Measurements from ENCODE around the gene ATF7. TPM values are rescaled to one million over a fixed set of nuclear protein-coding genes. Genes with fewer than 3 reads are reported as not detected.
"Not testable (repeated sequence)": the region's sequence is repeated elsewhere in the genome, so short reads cannot be mapped to it uniquely, and the experiment has no call there.

ATF7 gene
- polyA plus RNA-seq, 1 donor, result 32.4 TPM

GRCh38 chr12:53484686-53485575 lies 141.3 kb downstream of the ATF7 start:
- Histone ChIP-seq H3K4me3 (ENCODE audit: low read length) (no peak overlapping the region), H3K9me3 (ENCODE audit: control insufficient read depth, low read depth, low read length) (peaks cover 2% of the 10 kb centered on the region), H3K27ac (ENCODE audit: low read length) (no peak overlapping the region), H3K4me1 (ENCODE audit: control insufficient read depth, insufficient read depth, low read length) (peaks cover 22% of the 10 kb centered on the region), H3K27me3 (ENCODE audit: control insufficient read depth, insufficient read depth, low read length) (no peaks in the 10 kb centered on the region), H3K36me3 (ENCODE audit: control insufficient read depth, insufficient read depth, low read length) (peaks cover 78% of the 10 kb centered on the region)
- no peak for DNase-seq
- no CpG with 5 or more reads among the region's 10 CpGs for WGBS (ENCODE audit: insufficient coverage, low lambda C conversion rate)

- peak overlapping the region; percentile 14 for H3K27ac ChIP-seq (ENCODE audit: low read length)
- H3K9me3 ChIP-seq (ENCODE audit: control insufficient read depth, low read depth, low read length), result peaks cover 2% of the 10 kb centered on the region
- H3K4me1 ChIP-seq (ENCODE audit: control insufficient read depth, insufficient read depth, low read length), result peaks cover 17% of the 10 kb centered on the region
- DNase-seq, result no peak
- no peaks in the 10 kb centered on the region for H3K27me3 ChIP-seq (ENCODE audit: control insufficient read depth, insufficient read depth, low read length)
- no peak overlapping the region for H3K4me3 ChIP-seq (ENCODE audit: low read length)
- WGBS (ENCODE audit: insufficient coverage, low lambda C conversion rate), result no CpG with 5 or more reads among the region's 4 CpGs
- peaks cover 85% of the 10 kb centered on the region for H3K36me3 ChIP-seq (ENCODE audit: control insufficient read depth, insufficient read depth, low read length)
Measured at GRCh38 chr12:53483979-53484377, 142.2 kb downstream of the ATF7 start.

GRCh38 chr12:53483225-53483978 lies 142.8 kb downstream of the ATF7 start:
- H3K9me3 ChIP-seq (ENCODE audit: control insufficient read depth, low read depth, low read length), result peaks cover 2% of the 10 kb centered on the region

GRCh38 chr12:53482626-53483168 lies 143.5 kb downstream of the ATF7 start:
- DNase-seq, result no peak
- peaks cover 93% of the 10 kb centered on the region for H3K36me3 ChIP-seq (ENCODE audit: control insufficient read depth, insufficient read depth, low read length)
- WGBS (ENCODE audit: insufficient coverage, low lambda C conversion rate), result no CpG with 5 or more reads among the region's 18 CpGs
- H3K27me3 ChIP-seq (ENCODE audit: control insufficient read depth, insufficient read depth, low read length), result no peaks in the 10 kb centered on the region
- peaks cover 17% of the 10 kb centered on the region for H3K4me1 ChIP-seq (ENCODE audit: control insufficient read depth, insufficient read depth, low read length)
- H3K27ac ChIP-seq (ENCODE audit: low read length), result no peak overlapping the region
- peaks cover 2% of the 10 kb centered on the region for H3K9me3 ChIP-seq (ENCODE audit: control insufficient read depth, low read depth, low read length)
- H3K4me3 ChIP-seq (ENCODE audit: low read length), result no peak overlapping the region

More at GRCh38 chr12:53483225-53483978, 142.8 kb downstream of the ATF7 start:
- no CpG with 5 or more reads among the region's 9 CpGs for WGBS (ENCODE audit: insufficient coverage, low lambda C conversion rate)
- Histone ChIP-seq H3K4me3 (ENCODE audit: low read length) (no peak overlapping the region), H3K4me1 (ENCODE audit: control insufficient read depth, insufficient read depth, low read length) (peaks cover 17% of the 10 kb centered on the region), H3K27me3 (ENCODE audit: control insufficient read depth, insufficient read depth, low read length) (no peaks in the 10 kb centered on the region), H3K27ac (ENCODE audit: low read length) (no peak overlapping the region), H3K36me3 (ENCODE audit: control insufficient read depth, insufficient read depth, low read length) (peaks cover 91% of the 10 kb centered on the region)
- peak; percentile 65 to 82 for DNase-seq

GRCh38 chr12:53481939-53482586 lies 144.1 kb downstream of the ATF7 start:
- Histone ChIP-seq H3K27me3 (ENCODE audit: control insufficient read depth, insufficient read depth, low read length) (no peaks in the 10 kb centered on the region), H3K27ac (ENCODE audit: low read length) (no peak overlapping the region), H3K4me3 (ENCODE audit: low read length) (no peak overlapping the region), H3K9me3 (ENCODE audit: control insufficient read depth, low read depth, low read length) (peaks cover 2% of the 10 kb centered on the region), H3K36me3 (ENCODE audit: control insufficient read depth, insufficient read depth, low read length) (peaks cover 92% of the 10 kb centered on the region), H3K4me1 (ENCODE audit: control insufficient read depth, insufficient read depth, low read length) (peaks cover 17% of the 10 kb centered on the region)
- 100% methylated on average over 1 of the region's 9 CpGs for WGBS (ENCODE audit: insufficient coverage, low lambda C conversion rate)
- no peak for DNase-seq

GRCh38 chr12:53481458-53481857 lies 144.7 kb downstream of the ATF7 start:
- H3K9me3 ChIP-seq (ENCODE audit: control insufficient read depth, low read depth, low read length); H3K27me3 ChIP-seq (ENCODE audit: control insufficient read depth, insufficient read depth, low read length); H3K4me3 ChIP-seq (ENCODE audit: low read length); DNase-seq; H3K27ac ChIP-seq (ENCODE audit: low read length): not testable (repeated sequence)
- WGBS (ENCODE audit: insufficient coverage, low lambda C conversion rate), result 92% methylated on average over 2 of the region's 6 CpGs
- H3K4me1 ChIP-seq (ENCODE audit: control insufficient read depth, insufficient read depth, low read length), result peaks cover 17% of the 10 kb centered on the region
- peaks cover 92% of the 10 kb centered on the region for H3K36me3 ChIP-seq (ENCODE audit: control insufficient read depth, insufficient read depth, low read length)

GRCh38 chr12:53480491-53481442 lies 145.4 kb downstream of the ATF7 start:
- Histone ChIP-seq H3K27me3 (ENCODE audit: control insufficient read depth, insufficient read depth, low read length) (no peaks in the 10 kb centered on the region), H3K4me3 (ENCODE audit: low read length) (no peak overlapping the region), H3K9me3 (ENCODE audit: control insufficient read depth, low read depth, low read length) (peaks cover 2% of the 10 kb centered on the region), H3K27ac (ENCODE audit: low read length) (no peak overlapping the region), H3K36me3 (ENCODE audit: control insufficient read depth, insufficient read depth, low read length) (peaks cover 92% of the 10 kb centered on the region), H3K4me1 (ENCODE audit: control insufficient read depth, insufficient read depth, low read length) (peaks cover 17% of the 10 kb centered on the region)
- WGBS (ENCODE audit: insufficient coverage, low lambda C conversion rate), result no CpG with 5 or more reads among the region's 12 CpGs
- DNase-seq, result no peak

GRCh38 chr12:53479331-53479730 lies 146.9 kb downstream of the ATF7 start:
- Histone ChIP-seq H3K27ac (ENCODE audit: low read length) (no peak overlapping the region), H3K9me3 (ENCODE audit: control insufficient read depth, low read depth, low read length) (peaks cover 2% of the 10 kb centered on the region), H3K4me3 (ENCODE audit: low read length) (no peak overlapping the region), H3K36me3 (ENCODE audit: control insufficient read depth, insufficient read depth, low read length) (peaks cover 94% of the 10 kb centered on the region), H3K27me3 (ENCODE audit: control insufficient read depth, insufficient read depth, low read length) (no peaks in the 10 kb centered on the region), H3K4me1 (ENCODE audit: control insufficient read depth, insufficient read depth, low read length) (peaks cover 21% of the 10 kb centered on the region)
- no peak for DNase-seq
- WGBS (ENCODE audit: insufficient coverage, low lambda C conversion rate), result 83% methylated on average over 2 of the region's 5 CpGs

- H3K4me3 ChIP-seq (ENCODE audit: low read length), result no peak overlapping the region
- no peak for DNase-seq
- no peak overlapping the region for H3K27ac ChIP-seq (ENCODE audit: low read length)
- WGBS (ENCODE audit: insufficient coverage, low lambda C conversion rate), result 33% methylated on average over 1 of the region's 1 CpG
- H3K9me3 ChIP-seq (ENCODE audit: control insufficient read depth, low read depth, low read length), result peaks cover 2% of the 10 kb centered on the region
- H3K4me1 ChIP-seq (ENCODE audit: control insufficient read depth, insufficient read depth, low read length), result peaks cover 18% of the 10 kb centered on the region
- no peaks in the 10 kb centered on the region for H3K27me3 ChIP-seq (ENCODE audit: control insufficient read depth, insufficient read depth, low read length)
- peaks cover 93% of the 10 kb centered on the region for H3K36me3 ChIP-seq (ENCODE audit: control insufficient read depth, insufficient read depth, low read length)
Measured at GRCh38 chr12:53478865-53479264, 147.3 kb downstream of the ATF7 start.
